ENCODE data around the gene SRSF4.

GRCh38 chr1:29129916-29130315 is 51.8 kb downstream of the SRSF4 start:
- TF ChIP-seq CTCF (IDR thresholded peaks at IDR 0.05; ENCODE audit: extremely low read depth in 1 of 2, insufficient read depth in 1 of 2, low read depth in 1 of 2, low read length in 2 of 2): no peak
- no peak for TF ChIP-seq POLR2AphosphoS5 (IDR thresholded peaks at IDR 0.05; ENCODE audit: insufficient read depth, low read depth, low read length)
